ENCODE measurements around the gene CDK6.

DNA sequence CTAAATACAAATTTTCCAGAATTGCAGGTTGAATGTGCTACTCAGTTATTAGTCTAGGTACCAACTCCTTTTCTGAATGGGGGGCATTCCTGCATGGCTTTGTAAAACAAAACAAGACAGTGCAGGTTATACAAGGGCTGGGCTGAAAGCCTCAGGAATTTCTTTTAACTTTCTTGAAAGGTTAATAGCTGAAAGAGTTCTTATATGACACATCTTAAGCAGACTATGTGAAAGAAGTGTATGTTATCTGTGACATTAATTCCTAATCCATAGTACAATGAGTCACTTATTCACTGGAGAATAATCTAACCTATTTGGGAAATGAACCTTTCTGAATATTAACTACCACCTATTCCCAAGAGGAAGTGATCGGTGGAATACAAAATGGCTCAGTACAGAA, 130.5 kb downstream of the CDK6 start:
- no peak for TF ChIP-seq POLR2AphosphoS5 (IDR thresholded peaks at IDR 0.05)
- TF ChIP-seq, protein P1, sequence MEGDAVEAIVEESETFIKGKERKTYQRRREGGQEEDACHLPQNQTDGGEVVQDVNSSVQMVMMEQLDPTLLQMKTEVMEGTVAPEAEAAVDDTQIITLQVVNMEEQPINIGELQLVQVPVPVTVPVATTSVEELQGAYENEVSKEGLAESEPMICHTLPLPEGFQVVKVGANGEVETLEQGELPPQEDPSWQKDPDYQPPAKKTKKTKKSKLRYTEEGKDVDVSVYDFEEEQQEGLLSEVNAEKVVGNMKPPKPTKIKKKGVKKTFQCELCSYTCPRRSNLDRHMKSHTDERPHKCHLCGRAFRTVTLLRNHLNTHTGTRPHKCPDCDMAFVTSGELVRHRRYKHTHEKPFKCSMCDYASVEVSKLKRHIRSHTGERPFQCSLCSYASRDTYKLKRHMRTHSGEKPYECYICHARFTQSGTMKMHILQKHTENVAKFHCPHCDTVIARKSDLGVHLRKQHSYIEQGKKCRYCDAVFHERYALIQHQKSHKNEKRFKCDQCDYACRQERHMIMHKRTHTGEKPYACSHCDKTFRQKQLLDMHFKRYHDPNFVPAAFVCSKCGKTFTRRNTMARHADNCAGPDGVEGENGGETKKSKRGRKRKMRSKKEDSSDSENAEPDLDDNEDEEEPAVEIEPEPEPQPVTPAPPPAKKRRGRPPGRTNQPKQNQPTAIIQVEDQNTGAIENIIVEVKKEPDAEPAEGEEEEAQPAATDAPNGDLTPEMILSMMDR (IDR thresholded peaks at IDR 0.05), result no peak
- no peak for TF ChIP-seq POLR2A (IDR thresholded peaks at IDR 0.05)
- TF ChIP-seq EP300 (IDR thresholded peaks at IDR 0.05), result no peak

Measured in stomach (tissue), 4 donors.